ENCODE data around the gene PPP1R37. TPM values are rescaled to one million over a fixed set of nuclear protein-coding genes. Genes with fewer than 3 reads are reported as not detected.

Gene PPP1R37
- total RNA-seq, 1 experiment from 2014 or later = 33.6 TPM

DNA sequence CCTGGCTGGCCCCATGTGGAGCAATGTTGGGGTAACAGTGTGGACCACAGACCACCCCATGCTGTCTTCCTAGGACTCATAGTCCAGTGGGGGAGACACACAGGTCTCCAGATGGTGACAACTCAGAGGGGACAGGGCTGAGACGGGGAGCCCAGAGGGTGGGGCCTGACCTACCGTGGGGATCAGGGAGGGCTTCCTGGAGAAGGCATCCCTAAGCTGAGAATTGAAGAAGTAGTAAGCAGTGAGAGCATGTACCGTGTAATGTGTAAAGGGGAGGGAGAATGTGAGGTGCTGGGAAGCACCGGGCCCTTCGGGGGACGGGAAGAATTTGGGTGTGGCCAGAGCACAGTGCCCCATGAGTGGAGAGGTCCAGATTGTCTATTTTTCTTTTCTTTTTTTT lies 31.0 kb downstream of the PPP1R37 start:
- Histone ChIP-seq H3K56ac (ENCODE audit: insufficient read length, low read depth, low read length) (no peak overlapping the region), H3K9me3 (ENCODE audit: control insufficient read depth, low read depth, low read length) (no peaks in the 10 kb centered on the region), H3K23me2 (ENCODE audit: insufficient read length, low read depth, low read length, poor library complexity, severe bottlenecking) (no peaks in the 10 kb centered on the region), H3K4me1 (ENCODE audit: insufficient read depth, low read length) (no peaks in the 10 kb centered on the region), H2BK20ac (ENCODE audit: low read depth, low read length, poor library complexity, severe bottlenecking) (no peak overlapping the region), H3K23ac (ENCODE audit: insufficient read length, low read depth, low read length) (no peak overlapping the region), H3K79me1 (ENCODE audit: insufficient read depth, low read depth, low read length, poor library complexity, severe bottlenecking) (peaks cover 6% of the 10 kb centered on the region), H2BK5ac (ENCODE audit: insufficient read length, low read length) (no peak overlapping the region), H4K5ac (ENCODE audit: insufficient read length, low read depth, low read length) (no peak overlapping the region), H3K27ac (ENCODE audit: insufficient read length, low read depth, low read length) (no peak overlapping the region), H2BK12ac (ENCODE audit: insufficient read length, low read depth, low read length) (no peak overlapping the region), H2BK120ac (ENCODE audit: low read depth, low read length, poor library complexity, severe bottlenecking) (no peak overlapping the region), H3K18ac (ENCODE audit: insufficient read length, low read depth, low read length) (no peak overlapping the region), H3T11ph (ENCODE audit: low read length) (no peak overlapping the region), H3K9ac (ENCODE audit: extremely low read depth, insufficient read length, low read length) (no peak overlapping the region), H3K79me2 (ENCODE audit: insufficient read depth, low read length) (no peaks in the 10 kb centered on the region; the same call in 1 of the 2 replicates), H2AFZ (ENCODE audit: low read length) (no peak overlapping the region), H3K27me3 (ENCODE audit: insufficient read depth, low read length) (no peaks in the 10 kb centered on the region), H4K20me1 (ENCODE audit: control insufficient read depth, insufficient read depth, insufficient read length) (no peaks in the 10 kb centered on the region), H4K91ac (ENCODE audit: insufficient read length, low read depth, low read length) (no peak overlapping the region), H3K14ac (ENCODE audit: insufficient read depth, low read length) (no peak overlapping the region), H3K4me2 (ENCODE audit: insufficient read depth, insufficient read length, low read length) (no peak overlapping the region), H2AK5ac (ENCODE audit: insufficient read length, low read length) (no peak overlapping the region), H3K4ac (ENCODE audit: low read depth, low read length) (no peak overlapping the region), H2BK15ac (ENCODE audit: low read depth, low read length) (no peak overlapping the region), H4K8ac (replicated peaks; ENCODE audit: insufficient read length, low read depth, low read length) (no peak overlapping the region)
- TF ChIP-seq, protein P1, sequence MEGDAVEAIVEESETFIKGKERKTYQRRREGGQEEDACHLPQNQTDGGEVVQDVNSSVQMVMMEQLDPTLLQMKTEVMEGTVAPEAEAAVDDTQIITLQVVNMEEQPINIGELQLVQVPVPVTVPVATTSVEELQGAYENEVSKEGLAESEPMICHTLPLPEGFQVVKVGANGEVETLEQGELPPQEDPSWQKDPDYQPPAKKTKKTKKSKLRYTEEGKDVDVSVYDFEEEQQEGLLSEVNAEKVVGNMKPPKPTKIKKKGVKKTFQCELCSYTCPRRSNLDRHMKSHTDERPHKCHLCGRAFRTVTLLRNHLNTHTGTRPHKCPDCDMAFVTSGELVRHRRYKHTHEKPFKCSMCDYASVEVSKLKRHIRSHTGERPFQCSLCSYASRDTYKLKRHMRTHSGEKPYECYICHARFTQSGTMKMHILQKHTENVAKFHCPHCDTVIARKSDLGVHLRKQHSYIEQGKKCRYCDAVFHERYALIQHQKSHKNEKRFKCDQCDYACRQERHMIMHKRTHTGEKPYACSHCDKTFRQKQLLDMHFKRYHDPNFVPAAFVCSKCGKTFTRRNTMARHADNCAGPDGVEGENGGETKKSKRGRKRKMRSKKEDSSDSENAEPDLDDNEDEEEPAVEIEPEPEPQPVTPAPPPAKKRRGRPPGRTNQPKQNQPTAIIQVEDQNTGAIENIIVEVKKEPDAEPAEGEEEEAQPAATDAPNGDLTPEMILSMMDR (conservative IDR thresholded peaks at IDR 0.05) = no peak
- no peak overlapping the region for H3K4me3 Mint-ChIP-seq
- no CpG with 5 or more reads among the region's 6 CpGs for WGBS (ENCODE audit: extremely low coverage, insufficient read length, low lambda C conversion rate)
- H3K4me1 Mint-ChIP-seq = peaks cover 10 to 14% of the 10 kb centered on the region in 2 experiments
- no peaks in the 10 kb centered on the region for H3K27me3 Mint-ChIP-seq (ENCODE audit: low read depth)
- H3K27ac Mint-ChIP-seq = peak overlapping the region in 1 of 3 experiments; percentile 42; a peak in 1 of 7 replicates
- DNase-seq = no peak
- H3K9me3 Mint-ChIP-seq = no peaks in the 10 kb centered on the region
- peaks cover 0 to 4% (median 0%) of the 10 kb centered on the region in 3 experiments; a peak in 2 of 7 replicates for H3K36me3 Mint-ChIP-seq (ENCODE audit: insufficient read depth in 1 of 3, low read depth in 3 of 3)

Data from H9 (cell line).